ENCODE results near the gene CD7. TPM values are rescaled to one million over a fixed set of nuclear protein-coding genes. Genes with fewer than 3 reads are reported as not detected.

CD7 gene
- total and polyA plus RNA-seq, 9 of the 15 experiments (the other 6 are each of a cell fraction or from before 2014, with no cell fraction given) = 0.21 to 0.35 TPM; not detected in 7

DNA sequence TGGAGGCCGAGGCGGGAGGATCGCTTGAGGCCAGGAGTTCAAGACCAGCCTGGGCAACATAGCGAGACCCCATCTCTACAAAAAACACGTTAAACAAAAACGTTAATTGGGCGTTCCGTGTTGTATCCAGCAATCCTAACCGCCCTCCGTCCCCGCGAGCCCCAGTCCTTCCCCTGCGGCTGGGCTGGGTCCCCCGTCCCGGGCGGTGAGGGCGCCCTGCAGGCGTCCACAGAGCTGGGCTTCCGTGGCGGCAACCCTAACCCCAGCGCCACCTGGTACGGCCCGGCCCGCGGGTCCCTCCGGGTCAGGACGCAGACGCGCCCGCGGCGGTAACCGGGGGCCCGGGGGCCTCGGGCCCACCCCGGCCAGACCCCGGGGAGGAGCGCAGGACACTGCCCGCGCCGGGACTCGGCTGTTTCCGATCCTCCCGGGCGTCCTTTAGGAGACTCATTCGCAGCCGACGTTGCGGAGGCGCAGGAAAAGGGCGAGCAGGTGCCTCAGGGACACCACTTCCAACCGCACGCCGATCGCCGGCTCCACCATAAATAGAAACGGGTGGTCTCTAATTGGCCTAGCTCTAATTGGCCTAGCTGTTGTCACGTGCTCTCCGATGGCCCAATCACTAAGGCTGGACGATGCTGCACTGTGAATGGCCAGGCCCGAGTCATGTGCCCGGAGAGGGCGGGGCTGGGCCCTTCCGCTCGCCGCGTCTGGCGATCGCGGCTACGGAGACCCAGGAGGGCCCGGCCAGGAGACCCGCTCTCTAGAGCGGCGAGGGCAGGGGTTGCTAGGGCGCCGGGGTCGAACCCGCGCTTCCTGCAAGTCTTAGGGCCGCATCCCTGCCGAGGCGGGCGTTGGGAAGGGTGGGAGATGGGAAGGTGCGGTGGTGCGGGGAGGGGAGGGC lies 24.9 kb downstream of the CD7 start (continued):
- TF ChIP-seq, protein P1, sequence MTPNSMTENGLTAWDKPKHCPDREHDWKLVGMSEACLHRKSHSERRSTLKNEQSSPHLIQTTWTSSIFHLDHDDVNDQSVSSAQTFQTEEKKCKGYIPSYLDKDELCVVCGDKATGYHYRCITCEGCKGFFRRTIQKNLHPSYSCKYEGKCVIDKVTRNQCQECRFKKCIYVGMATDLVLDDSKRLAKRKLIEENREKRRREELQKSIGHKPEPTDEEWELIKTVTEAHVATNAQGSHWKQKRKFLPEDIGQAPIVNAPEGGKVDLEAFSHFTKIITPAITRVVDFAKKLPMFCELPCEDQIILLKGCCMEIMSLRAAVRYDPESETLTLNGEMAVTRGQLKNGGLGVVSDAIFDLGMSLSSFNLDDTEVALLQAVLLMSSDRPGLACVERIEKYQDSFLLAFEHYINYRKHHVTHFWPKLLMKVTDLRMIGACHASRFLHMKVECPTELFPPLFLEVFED (CRISPR knock-in tag; conservative IDR thresholded peaks at IDR 0.05) = 0 out of 2 replicates have a peak, but pooled peaks have one; percentile 37
- TF ChIP-seq, protein P2, sequence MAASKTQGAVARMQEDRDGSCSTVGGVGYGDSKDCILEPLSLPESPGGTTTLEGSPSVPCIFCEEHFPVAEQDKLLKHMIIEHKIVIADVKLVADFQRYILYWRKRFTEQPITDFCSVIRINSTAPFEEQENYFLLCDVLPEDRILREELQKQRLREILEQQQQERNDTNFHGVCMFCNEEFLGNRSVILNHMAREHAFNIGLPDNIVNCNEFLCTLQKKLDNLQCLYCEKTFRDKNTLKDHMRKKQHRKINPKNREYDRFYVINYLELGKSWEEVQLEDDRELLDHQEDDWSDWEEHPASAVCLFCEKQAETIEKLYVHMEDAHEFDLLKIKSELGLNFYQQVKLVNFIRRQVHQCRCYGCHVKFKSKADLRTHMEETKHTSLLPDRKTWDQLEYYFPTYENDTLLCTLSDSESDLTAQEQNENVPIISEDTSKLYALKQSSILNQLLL (CRISPR knock-in tag; IDR thresholded peaks at IDR 0.05; ENCODE audit: borderline replicate concordance) = no peak
- no peak for TF ChIP-seq ZNF133 (CRISPR knock-in tag; IDR thresholded peaks at IDR 0.05)
- peak; percentile 38 to 68; a peak in 2 of 4 replicates for TF ChIP-seq NONO (IDR thresholded peaks at IDR 0.05; ENCODE audit: low read depth in 2 of 2, low read length in 1 of 2)
- no peak for TF ChIP-seq NUFIP1 (IDR thresholded peaks at IDR 0.05; ENCODE audit: partially characterized antibody)
- TF ChIP-seq, protein P3, sequence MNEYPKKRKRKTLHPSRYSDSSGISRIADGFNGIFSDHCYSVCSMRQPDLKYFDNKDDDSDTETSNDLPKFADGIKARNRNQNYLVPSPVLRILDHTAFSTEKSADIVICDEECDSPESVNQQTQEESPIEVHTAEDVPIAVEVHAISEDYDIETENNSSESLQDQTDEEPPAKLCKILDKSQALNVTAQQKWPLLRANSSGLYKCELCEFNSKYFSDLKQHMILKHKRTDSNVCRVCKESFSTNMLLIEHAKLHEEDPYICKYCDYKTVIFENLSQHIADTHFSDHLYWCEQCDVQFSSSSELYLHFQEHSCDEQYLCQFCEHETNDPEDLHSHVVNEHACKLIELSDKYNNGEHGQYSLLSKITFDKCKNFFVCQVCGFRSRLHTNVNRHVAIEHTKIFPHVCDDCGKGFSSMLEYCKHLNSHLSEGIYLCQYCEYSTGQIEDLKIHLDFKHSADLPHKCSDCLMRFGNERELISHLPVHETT (CRISPR knock-in tag; conservative IDR thresholded peaks at IDR 0.05 in 1 of 2, IDR thresholded peaks at IDR 0.05 in 1 of 2) = peak in 1 of 2 experiments; percentile 24; a peak in 1 of 4 replicates
- TF ChIP-seq, protein P4, sequence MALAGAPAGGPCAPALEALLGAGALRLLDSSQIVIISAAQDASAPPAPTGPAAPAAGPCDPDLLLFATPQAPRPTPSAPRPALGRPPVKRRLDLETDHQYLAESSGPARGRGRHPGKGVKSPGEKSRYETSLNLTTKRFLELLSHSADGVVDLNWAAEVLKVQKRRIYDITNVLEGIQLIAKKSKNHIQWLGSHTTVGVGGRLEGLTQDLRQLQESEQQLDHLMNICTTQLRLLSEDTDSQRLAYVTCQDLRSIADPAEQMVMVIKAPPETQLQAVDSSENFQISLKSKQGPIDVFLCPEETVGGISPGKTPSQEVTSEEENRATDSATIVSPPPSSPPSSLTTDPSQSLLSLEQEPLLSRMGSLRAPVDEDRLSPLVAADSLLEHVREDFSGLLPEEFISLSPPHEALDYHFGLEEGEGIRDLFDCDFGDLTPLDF (CRISPR knock-in tag; IDR thresholded peaks at IDR 0.05) = no peak
- TF ChIP-seq ATF7 (IDR thresholded peaks at IDR 0.05) = peak; percentile 75; the same call in 1 of the 2 replicates
- TF ChIP-seq, protein P5, sequence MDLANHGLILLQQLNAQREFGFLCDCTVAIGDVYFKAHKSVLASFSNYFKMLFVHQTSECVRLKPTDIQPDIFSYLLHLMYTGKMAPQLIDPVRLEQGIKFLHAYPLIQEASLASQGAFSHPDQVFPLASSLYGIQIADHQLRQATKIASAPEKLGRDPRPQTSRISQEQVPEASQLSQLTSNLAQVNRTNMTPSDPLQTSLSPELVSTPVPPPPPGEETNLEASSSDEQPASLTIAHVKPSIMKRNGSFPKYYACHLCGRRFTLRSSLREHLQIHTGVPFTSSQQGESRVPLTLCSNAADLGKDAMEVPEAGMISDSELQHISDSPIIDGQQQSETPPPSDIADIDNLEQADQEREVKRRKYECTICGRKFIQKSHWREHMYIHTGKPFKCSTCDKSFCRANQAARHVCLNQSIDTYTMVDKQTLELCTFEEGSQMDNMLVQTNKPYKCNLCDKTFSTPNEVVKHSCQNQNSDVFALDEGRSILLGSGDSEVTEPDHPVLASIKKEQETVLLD (IDR thresholded peaks at IDR 0.05) = no peak
- TF ChIP-seq SNRNP70 (optimal IDR thresholded peaks at IDR 0.05; ENCODE audit: low read depth, low read length) = no peak
- no peak for TF ChIP-seq ETS2 (tag; IDR thresholded peaks at IDR 0.05; ENCODE audit: borderline replicate concordance, poor library complexity, severe bottlenecking)
- no peak for TF ChIP-seq DIDO1 (tag; IDR thresholded peaks at IDR 0.05; ENCODE audit: low read depth)
- peak; percentile 71 for TF ChIP-seq EP400 (IDR thresholded peaks at IDR 0.05)
- TF ChIP-seq MEF2A (IDR thresholded peaks at IDR 0.05; ENCODE audit: control insufficient read depth, low read depth, low read length) = peak; percentile 90
- TF ChIP-seq ZNF184 (CRISPR knock-in tag; IDR thresholded peaks at IDR 0.05) = no peak
- TF ChIP-seq MCM5 (IDR thresholded peaks at IDR 0.05; ENCODE audit: low read depth) = no peak

All from K562 (cell line).